HG03066 (cell line): ENCODE data around the gene PITPNM2.

Experiments used
- ATAC-seq: cut with Tn5 transposase; IDR thresholded peaks from one replicate; pipeline ENCODE4 v1.9.1; 2021; ENCODE audit warnings: low read depth; ENCODE audit not compliant: unreplicated experiment

The PITPNM2 gene

DNA sequence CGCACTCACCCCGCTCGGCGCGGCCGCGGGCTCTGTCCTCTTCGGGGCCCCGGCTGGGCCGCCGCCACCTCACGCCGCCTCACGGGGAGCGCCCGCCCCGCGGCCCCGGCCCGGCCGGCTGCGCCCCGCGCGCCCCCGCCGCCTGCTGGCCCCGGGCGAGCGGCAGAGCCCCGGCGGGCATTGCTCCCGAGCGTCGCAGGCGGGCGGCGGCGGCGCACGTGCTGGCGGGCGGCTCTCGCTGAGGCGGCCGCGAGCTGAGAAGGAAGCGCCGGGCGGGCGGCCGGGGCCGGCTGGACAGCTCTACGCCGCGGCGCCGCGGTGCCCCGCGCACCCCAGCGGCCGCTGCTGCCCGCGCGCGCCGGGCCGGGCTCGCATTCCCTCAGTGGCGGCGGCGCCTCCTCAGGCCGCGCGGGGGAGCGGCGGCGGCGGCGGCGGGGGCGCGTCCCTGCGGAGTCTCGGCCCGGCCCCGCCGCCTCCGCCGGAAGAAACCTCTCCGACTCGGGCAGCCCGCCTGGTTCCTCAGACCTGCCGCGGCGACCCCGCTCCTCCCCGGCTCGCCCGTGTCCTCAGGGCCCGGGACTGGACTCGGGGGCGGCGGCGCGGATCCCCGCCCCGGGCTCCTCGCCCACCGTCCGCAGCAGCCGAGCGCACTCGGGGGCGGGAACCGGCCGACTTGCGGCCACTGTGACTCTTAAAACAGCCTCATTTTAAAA, at the start of gene PITPNM2:
TSS of gene PITPNM2 (minus strand) at position 347 of the 713 bp plus-strand sequence. CDS start 116,500 bp downstream, outside the sequence.
- ATAC-seq, result peak; percentile 61

DNA sequence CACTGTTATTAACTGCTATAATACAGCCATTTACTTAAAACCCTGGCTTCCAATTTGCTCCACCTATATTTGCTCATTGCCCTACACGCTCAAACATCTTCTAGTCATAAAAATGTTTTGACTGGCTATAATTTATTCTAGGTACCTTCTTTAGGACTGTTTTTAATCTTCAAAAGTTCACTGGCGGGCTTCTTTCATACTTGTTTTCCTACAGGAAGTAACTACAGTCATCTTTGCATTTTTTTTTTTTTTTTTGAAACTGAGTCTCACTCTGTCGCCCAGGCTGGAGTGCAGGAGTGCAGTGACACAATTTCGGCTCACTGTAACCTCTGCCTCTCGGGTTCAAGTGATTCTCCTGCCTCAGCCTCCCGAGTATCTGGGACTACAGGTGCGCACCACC, 49.5 kb upstream of the PITPNM2 start:
- no peak for ATAC-seq

- no peak for ATAC-seq
These were observed 49.0 kb upstream of the PITPNM2 start for GRCh38 chr12:123199936-123200335.

DNA sequence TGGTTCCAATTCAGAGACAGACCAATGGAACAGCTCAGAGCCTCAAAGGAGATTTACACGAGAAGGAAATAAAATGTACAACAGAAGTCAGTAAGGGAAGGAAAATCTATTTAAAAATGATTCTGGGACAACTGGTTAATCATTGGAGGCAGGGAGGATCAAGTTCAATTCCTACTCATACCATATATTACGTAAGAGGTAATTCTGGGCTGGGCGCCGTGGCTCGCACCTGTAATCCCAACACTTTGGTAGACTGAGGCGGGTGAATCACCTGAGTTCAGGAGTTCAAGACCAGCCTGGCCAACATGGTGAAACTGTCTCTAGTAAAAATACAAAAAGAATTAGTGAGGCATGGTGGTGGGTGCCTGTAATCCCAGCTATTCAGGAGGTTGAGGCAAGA, 36.7 kb upstream of the PITPNM2 start:
- ATAC-seq, result no peak

DNA sequence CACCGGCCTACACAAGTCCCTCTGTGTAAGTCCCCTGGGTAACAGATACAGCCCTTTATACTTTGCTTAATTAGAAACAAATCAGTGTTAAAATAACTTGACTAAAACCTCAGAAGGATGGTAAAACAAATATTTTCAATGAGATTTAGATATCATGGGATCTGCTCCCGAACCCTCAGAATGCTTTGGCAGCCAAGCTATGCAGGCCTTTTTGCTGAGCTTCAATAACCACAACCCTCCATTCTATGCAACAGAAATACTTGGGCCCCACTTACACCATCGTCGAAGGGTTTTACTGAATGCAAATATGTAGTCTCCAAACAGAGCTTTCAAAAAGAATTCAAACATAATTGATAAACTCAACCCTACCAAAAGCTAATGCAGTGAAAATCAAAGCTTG, 29.3 kb upstream of the PITPNM2 start:
- no peak for ATAC-seq

GRCh38 chr12:123171967-123172366, 21.1 kb upstream of the PITPNM2 start:
- no peak for ATAC-seq

DNA sequence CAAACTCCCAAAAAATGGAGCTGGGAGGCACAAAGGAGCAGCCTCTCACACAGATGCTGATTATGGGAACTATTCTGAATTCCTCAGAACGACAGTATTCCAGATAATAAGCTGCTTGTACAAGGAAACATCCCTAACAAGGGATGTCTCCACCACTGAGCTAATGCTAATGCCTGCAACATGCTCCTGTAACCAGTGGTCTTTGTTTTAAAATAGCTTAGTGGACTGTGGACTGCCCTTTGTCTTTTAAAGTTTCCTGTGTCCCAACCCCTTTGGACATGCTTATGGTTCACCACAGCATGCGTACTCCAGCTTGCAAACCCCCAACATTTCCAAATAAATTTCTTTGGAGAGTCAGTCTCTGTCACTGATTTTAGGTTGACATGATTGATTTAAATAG, 16.4 kb upstream of the PITPNM2 start:
- ATAC-seq, result no peak

GRCh38 chr12:123165537-123165936, 14.6 kb upstream of the PITPNM2 start:
- no peak for ATAC-seq

GRCh38 chr12:123164710-123165261, 13.9 kb upstream of the PITPNM2 start:
- ATAC-seq, result no peak

DNA sequence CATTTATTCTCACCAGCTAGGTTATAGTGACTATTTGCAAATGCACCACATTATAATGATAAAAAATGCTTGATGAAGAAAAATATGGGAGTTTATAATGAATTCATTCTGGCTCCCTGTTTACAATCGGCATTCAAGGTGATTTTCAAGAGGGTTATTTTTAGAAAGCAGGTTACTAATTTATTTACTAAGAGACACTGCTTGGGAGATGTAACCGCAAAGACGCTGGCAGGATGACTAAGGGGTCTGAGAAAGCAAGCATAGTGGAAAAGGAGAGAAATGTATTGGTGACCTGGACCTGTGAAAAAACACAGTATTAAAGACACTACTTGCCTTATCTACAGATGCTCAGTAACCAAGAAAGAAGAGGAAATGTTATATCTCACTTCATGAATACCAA, 13.3 kb upstream of the PITPNM2 start:
- no peak for ATAC-seq

- no peak for ATAC-seq
These were observed 12.3 kb upstream of the PITPNM2 start for GRCh38 chr12:123163227-123163626.

GRCh38 chr12:123160801-123161487, 10.1 kb upstream of the PITPNM2 start:
- no peak for ATAC-seq

GRCh38 chr12:123153906-123154305, 3.0 kb upstream of the PITPNM2 start:
- no peak for ATAC-seq

- ATAC-seq, result no peak
These were observed 1.9 kb upstream of the PITPNM2 start for GRCh38 chr12:123152833-123153232.

GRCh38 chr12:123151457-123152454, 866 bp upstream of the PITPNM2 start:
- no peak for ATAC-seq

DNA sequence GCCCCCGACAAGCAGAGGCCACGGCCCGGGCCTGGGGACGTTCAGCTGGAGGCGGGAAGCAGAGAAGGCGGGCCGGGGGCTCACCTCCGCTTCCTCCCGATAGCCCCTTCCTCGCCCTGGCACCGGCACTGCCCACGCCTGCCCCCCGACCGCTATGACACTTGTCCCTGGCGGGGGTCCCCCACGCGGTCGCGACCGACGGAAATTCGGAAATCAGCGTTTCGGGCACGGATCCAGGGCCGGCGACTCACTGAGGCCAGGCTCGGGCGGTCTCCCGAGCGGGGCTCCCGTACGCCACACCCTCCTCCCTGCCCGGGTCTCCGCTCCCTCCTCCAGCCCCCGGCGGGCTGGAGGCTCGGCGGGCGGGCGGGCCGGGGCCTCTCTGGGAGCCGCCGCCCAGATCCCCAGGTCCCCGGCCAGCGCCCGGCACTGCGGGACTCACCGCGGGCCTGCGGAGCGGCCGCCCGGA, 581 bp downstream of the PITPNM2 start:
- peak; percentile 11 for ATAC-seq

DNA sequence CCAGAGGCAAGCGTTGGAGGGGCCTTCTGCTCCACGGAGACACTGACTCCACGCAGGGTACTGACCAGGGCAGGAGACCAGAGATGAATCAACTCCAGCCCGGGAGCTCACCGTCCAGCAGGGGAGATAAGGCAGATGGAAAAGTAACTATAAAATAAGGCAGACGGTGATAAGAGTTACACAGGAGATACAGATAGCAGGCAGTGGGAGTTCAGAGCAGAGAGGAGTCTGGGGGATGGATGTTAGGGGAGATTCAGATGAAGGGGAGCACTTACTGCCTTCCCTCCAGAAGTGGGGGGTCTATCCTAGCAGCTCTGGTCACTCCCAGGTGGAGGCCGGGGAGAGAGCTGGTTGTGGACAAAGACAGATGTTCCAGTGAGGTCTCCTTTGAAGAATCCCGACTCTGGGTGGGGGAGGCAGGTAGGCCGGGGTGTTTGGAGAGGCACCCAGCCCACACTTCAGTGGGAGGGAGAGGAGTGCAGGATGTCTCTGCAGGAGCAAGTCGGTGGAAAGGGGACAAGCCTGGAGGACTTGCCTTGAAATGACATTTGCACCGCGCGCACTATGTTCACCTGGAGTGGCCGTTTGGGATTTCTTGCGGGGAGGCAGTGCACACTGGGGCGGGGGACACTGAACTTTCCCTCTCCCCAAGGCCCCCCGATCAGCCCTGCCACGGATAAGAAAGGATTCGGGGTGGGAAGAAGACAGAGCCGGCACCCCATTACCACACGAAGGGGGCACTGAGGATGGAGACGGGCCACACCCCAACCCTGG, 1.2 kb downstream of the PITPNM2 start:
- ATAC-seq, result no peak

- no peak for ATAC-seq
These were observed 1.8 kb downstream of the PITPNM2 start for GRCh38 chr12:123149088-123149487.

DNA sequence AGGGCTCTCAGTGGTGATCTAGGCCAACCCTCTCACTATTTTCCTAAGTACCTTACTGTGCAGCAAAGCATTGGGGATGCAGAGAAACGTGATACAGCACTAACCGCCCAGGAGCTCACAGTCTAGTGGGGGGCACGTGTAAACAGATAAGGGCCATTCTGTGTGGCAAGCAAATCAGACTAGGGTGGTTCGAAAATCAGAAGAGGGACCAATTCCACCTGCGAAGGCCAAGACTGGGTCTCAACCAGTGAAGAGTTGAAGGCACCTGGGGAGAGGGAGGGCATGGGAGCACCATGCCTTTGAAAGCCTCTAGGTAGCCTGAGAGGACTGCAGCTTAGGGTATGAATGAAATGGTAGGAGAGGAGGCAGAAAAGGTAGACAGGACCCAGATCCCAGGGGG, 2.2 kb downstream of the PITPNM2 start:
- no peak for ATAC-seq

DNA sequence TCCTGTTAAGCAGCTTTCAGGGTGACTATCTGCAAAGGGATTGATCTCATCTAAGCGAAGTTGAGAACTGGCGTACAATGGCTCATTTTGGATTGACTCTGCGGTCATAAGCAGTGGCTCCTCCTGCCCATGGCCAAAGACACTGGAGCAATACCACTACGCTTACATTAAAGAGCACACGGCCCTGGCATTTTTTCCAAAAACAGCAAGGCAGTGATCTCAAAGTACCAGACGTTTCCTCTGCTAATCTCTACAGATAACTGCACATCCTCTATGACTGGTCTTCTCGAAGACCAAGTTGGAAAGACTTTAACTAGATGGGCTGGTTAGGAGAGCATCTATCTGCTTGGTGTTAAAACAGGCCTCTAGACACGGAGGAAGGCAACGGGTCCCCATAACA, 2.7 kb downstream of the PITPNM2 start:
- ATAC-seq, result no peak
